ENCODE measurements around the gene CXCR6. TPM values are rescaled to one million over a fixed set of nuclear protein-coding genes. Genes with fewer than 3 reads are reported as not detected.

Gene CXCR6
- total and polyA plus RNA-seq, 2 of the 13 experiments (the other 11 are each of a cell fraction or from before 2014, with no cell fraction given), result not detected

DNA sequence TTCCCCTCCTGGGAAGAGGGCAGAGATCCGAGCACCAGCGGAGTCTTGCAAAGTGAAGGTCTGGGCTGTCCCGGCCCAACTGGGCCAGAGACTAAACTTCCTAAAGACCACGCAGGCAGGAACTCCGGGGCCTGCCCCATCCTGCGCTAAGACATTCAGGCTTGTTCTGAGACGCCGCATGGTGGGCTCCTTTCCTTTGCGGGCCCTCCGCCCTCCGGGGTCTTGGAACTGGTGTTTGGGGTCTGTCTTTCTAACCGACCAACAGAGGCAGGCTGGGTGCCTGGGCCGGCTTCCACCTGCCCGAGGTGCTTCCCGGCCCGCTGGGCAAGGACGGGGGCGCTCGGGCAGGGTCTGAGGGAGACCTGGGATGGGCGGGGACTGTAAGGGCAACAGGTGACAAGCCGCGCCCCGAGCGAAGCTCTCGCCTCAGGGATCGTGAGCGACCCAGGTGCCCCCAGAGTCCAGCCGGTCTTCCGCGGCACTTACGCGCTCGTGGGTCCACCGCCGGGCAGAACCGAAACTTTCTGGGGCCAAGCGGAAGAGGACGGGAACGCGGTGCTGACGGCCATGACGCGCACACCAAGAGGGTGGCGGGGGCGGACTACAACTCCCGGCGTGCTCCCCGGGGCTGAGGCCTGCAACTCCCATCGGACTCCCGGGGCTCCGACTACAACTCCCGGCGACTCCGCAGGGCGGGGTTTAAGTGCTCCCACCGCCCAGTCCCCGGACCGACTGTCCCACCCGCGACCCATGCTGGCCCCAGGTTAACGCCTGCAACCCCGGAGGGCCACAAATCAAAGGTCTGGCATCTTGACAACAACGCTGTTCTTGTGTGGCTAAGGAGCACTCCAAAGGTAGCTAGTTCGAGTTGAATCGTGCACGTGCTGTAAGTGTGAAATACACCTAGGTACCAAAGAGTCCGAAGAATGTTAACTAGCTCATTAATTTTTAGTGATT, 52.2 kb downstream of the CXCR6 start, which contains the start of gene FYCO1:
FYCO1 (minus strand) TSS at position 589 of the 957 bp plus-strand sequence. CDS start 10,914 bp downstream, outside the sequence.
- intact Hi-C loops (cut with micrococcal nuclease; ENCODE audit: unreplicated experiment), result loop anchor here (1.0 kb wide), 1 partner anchor 9 kb away; no protein-coding TSS in a partner anchor
- H3K79me2 ChIP-seq (ENCODE audit: insufficient read depth, low read length), result peaks cover 19% of the 10 kb centered on the region
- peak within 1 kb of the TSS; percentile 82 for H3K4me2 ChIP-seq (ENCODE audit: low read depth, low read length)
- TSS peak; percentile 79 for BruUV-seq (replicated peaks)
- H4K20me1 ChIP-seq (ENCODE audit: insufficient read depth, low read length), result no peaks in the 10 kb centered on the region
- peak within 1 kb of the TSS; percentile 94 to 99 (median 98) for H3K4me3 ChIP-seq (replicated peaks in 1 of 3; ENCODE audit: insufficient read depth in 1 of 3, low read depth in 2 of 3, low read length in 3 of 3)
- ATAC-seq, result peak; percentile 99
- FAIRE-seq, result peak; percentile 70
- peaks cover 0 to 18% of the 10 kb centered on the region in 2 experiments; a peak in 2 of 5 replicates for H3K27me3 ChIP-seq (ENCODE audit: control insufficient read depth in 1 of 2, insufficient read depth in 2 of 2, low read length in 2 of 2)
- no peaks in the 10 kb centered on the region for H3K9me3 ChIP-seq (ENCODE audit: low read length)
- ChIA-PET POLR2A (interaction anchor here (1.0 to 1.4 kb wide), 3 partner anchors 9 to 11 kb away, joined by 3 to 11 read pairs (median 7); no protein-coding TSS in a partner anchor), CTCF (ENCODE audit: low intra/inter-chr PET ratio, low total read pairs) (no interaction called here)
- peak; percentile 78 for DNase-seq (ENCODE audit: low spot score)
- H3K9ac ChIP-seq (ENCODE audit: insufficient read depth, low read depth, low read length), result peak within 1 kb of the TSS; percentile 81
- peak within 1 kb of the TSS; percentile 85 for H2AFZ ChIP-seq (ENCODE audit: low read length)
- in situ Hi-C loops (cut with HindIII; ENCODE audit: extremely low pct_ligation_motif_present, low pct_unique_long_range_greater_than_20kb), result no loop called here
- H3K27ac ChIP-seq (ENCODE audit: extremely low read length, insufficient read depth, low read length), result peak within 1 kb of the TSS; percentile 52
- H3K4me1 ChIP-seq (ENCODE audit: insufficient read depth, low read length), result peaks cover 26% of the 10 kb centered on the region
- H3K36me3 ChIP-seq (replicated peaks in 1 of 2; ENCODE audit: control insufficient read depth in 1 of 2, insufficient read depth in 2 of 2, low read length in 2 of 2), result no peaks in the 10 kb centered on the region
- WGBS (ENCODE audit: low lambda C conversion rate), result 6% methylated on average over 7 of the region's 67 CpGs
- TF ChIP-seq FOXJ3 (CRISPR knock-in tag; IDR thresholded peaks at IDR 0.05; ENCODE audit: borderline replicate concordance) (no peak), ZNF552 (CRISPR knock-in tag; IDR thresholded peaks at IDR 0.05; ENCODE audit: borderline replicate concordance) (no peak), ZNF501 (CRISPR knock-in tag; IDR thresholded peaks at IDR 0.05) (peak; percentile 82), RCOR2 (CRISPR knock-in tag; IDR thresholded peaks at IDR 0.05) (no peak), AHR (CRISPR knock-in tag; IDR thresholded peaks at IDR 0.05) (no peak), KDM3A (CRISPR knock-in tag; IDR thresholded peaks at IDR 0.05; ENCODE audit: low read depth) (no peak), ZNF496 (CRISPR knock-in tag; IDR thresholded peaks at IDR 0.05; ENCODE audit: insufficient replicate concordance) (no peak), ZFAT (CRISPR knock-in tag; conservative IDR thresholded peaks at IDR 0.05) (no peak), ZNF746 (CRISPR knock-in tag; IDR thresholded peaks at IDR 0.05) (peak; percentile 70; the same call in 1 of the 2 replicates), MIER3 (CRISPR knock-in tag; IDR thresholded peaks at IDR 0.05; ENCODE audit: borderline replicate concordance) (peak; percentile 40; the same call in 1 of the 2 replicates), SALL2 (CRISPR knock-in tag; IDR thresholded peaks at IDR 0.05) (no peak), RERE (CRISPR knock-in tag; IDR thresholded peaks at IDR 0.05; ENCODE audit: low read depth) (no peak), MYPOP (CRISPR knock-in tag; IDR thresholded peaks at IDR 0.05) (peak; percentile 73), ZFP36L2 (CRISPR knock-in tag; IDR thresholded peaks at IDR 0.05) (no peak), ZNF598 (CRISPR knock-in tag; IDR thresholded peaks at IDR 0.05; ENCODE audit: borderline replicate concordance) (no peak), RELA (CRISPR knock-in tag; IDR thresholded peaks at IDR 0.05) (no peak), ATF7 (IDR thresholded peaks at IDR 0.05) (no peak), ATF7 (CRISPR knock-in tag; IDR thresholded peaks at IDR 0.05) (0 out of 2 replicates have a peak, but pooled peaks have one; percentile 46), HMGA1 (CRISPR knock-in tag; conservative IDR thresholded peaks at IDR 0.05) (no peak)
